CD4-positive, alpha-beta T cell (primary cell): Measurements from ENCODE around the gene MAGI1. TPM values are rescaled to one million over a fixed set of nuclear protein-coding genes. Genes with fewer than 3 reads are reported as not detected.

Experiments used
- ATAC-seq: fragments of 200-7000 bp; cut with Tn5 transposase; one replicate; pipeline ENCODE4 v1.10.0; 2022; ENCODE audit warnings: mild to moderate bottlenecking; ENCODE audit not compliant: poor library complexity
- CTCF ChIA-PET: fragments of 350-600 bp; sonication (Branson Sonifier 250); formaldehyde crosslinking; loops from one replicate; lab custom pipeline; 2021; ENCODE audit warnings: antibody characterized with exemption, inconsistent platforms; lab: Charles Lee
- POLR2A ChIA-PET: fragments of 350-600 bp; sonication (Branson Sonifier 250); formaldehyde crosslinking; loops from one replicate; lab custom pipeline; 2021; ENCODE audit warnings: antibody characterized with exemption, inconsistent platforms; lab: Charles Lee
- DNase-seq, 14 experiments: peaks; one replicate each; pipeline ENCODE4 v3.0.0-alpha.2; 2013 to 2020; ENCODE audit warnings: mixed read lengths in 2 of 14
- H3K27ac ChIP-seq, 2 donors: one replicate each; pipeline versions ENCODE4 v1.5.1 to v1.7.0; 2013; ENCODE audit warnings: low read length in 2 of 2, low read depth in 1 of 2, mild to moderate bottlenecking in 1 of 2
- H3K27me3 ChIP-seq, 2 experiments: 1 replicate in 1 of 2; 2 replicates in 1 of 2; pipeline versions ENCODE4 v1.6.1 to v1.7.0; 2013; ENCODE audit warnings: low read length in 2 of 2, control low read depth in 1 of 2, mild to moderate bottlenecking in 1 of 2, moderate library complexity in 1 of 2; ENCODE audit not compliant: insufficient read depth in 2 of 2, control insufficient read depth in 1 of 2
- H3K36me3 ChIP-seq: one replicate; pipeline ENCODE4 v1.6.1; 2013; ENCODE audit warnings: low read length, control low read depth; ENCODE audit not compliant: insufficient read depth
- H3K4me1 ChIP-seq: one replicate; pipeline ENCODE4 v1.6.1; 2013; ENCODE audit warnings: low read length, control low read depth; ENCODE audit not compliant: insufficient read depth
- H3K4me3 ChIP-seq: one replicate; pipeline ENCODE4 v1.5.1; 2013; ENCODE audit warnings: mild to moderate bottlenecking, low read length, moderate library complexity
- H3K9me3 ChIP-seq, 2 experiments: 1 replicate in 1 of 2; 2 replicates in 1 of 2; pipeline versions ENCODE4 v1.6.1 to v1.7.0; 2013; ENCODE audit warnings: low read length in 2 of 2, mild to moderate bottlenecking in 2 of 2, control low read depth in 1 of 2, moderate library complexity in 1 of 2; ENCODE audit not compliant: control insufficient read depth in 1 of 2, insufficient read depth in 1 of 2
- H3K27ac Mint-ChIP-seq: one replicate; pipeline ENCODE4 v1.8.0; 2020; ENCODE audit warnings: mixed read lengths
- H3K27me3 Mint-ChIP-seq: one replicate; pipeline ENCODE4 v1.8.0; 2021; ENCODE audit warnings: mixed read lengths
- H3K36me3 Mint-ChIP-seq: one replicate; pipeline ENCODE4 v1.8.0; 2021; ENCODE audit warnings: low read depth, mixed read lengths
- H3K4me1 Mint-ChIP-seq: one replicate; pipeline ENCODE4 v1.8.0; 2021; ENCODE audit warnings: low read depth, mixed read lengths
- H3K4me3 Mint-ChIP-seq: one replicate; pipeline ENCODE4 v1.8.0; 2020; ENCODE audit warnings: mild to moderate bottlenecking, mixed read lengths
- H3K9me3 Mint-ChIP-seq: one replicate; pipeline ENCODE4 v1.8.0; 2020; ENCODE audit warnings: mixed read lengths
- intact Hi-C, 2 experiments: fragments of 100-400 bp; cut with DNase I in 1 of 2; cut with micrococcal nuclease in 1 of 2; formaldehyde crosslinking; loops; one replicate each; pipeline versions ENCODE4 v1.15.1 to v1.9.0; 2023 to 2025; cut with DNase I, micrococcal nuclease
- total RNA-seq, 174 experiments: library from RNA in 2 of 174; stranded (reverse) in 2 of 174; gene quantifications; one replicate each; pipeline ENCODE4 v1.2.3 and lab custom pipeline; 2021 to 2026
- TF ChIP-seq, protein P1 (sequence below): fragments of 200-600 bp; IDR thresholded peaks from one replicate; pipeline ENCODE4 v1.8.0; 2022; ENCODE audit warnings: antibody characterized with exemption, mild to moderate bottlenecking

The MAGI1 gene
- total RNA-seq, 2 experiments from 2014 or later, result not detected

DNA sequence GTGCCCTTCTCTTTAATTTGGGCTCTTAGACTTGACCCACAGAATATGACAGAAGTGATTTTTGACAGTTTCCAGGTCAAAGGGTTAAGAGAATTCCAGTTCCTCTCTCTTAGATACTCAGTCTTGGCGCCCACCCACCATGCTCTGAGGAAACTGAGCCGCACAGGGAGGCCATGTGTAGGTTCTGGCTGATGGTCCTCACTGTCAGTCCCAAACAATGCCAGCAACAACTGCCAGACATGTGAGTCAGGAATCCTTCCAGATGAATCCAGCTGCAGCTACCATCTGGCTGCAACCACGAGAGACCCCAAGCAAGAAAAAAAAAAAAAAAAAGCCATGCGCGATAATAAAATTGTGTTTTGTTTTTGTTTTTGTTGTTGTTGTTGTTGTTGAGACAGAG, 326.6 kb downstream of the MAGI1 start:
- ChIA-PET CTCF (no interaction called here), POLR2A (no interaction called here)
- Mint-ChIP-seq H3K27ac (no peak overlapping the region), H3K9me3 (no peaks in the 10 kb centered on the region), H3K4me3 (no peak overlapping the region), H3K4me1 (no peaks in the 10 kb centered on the region), H3K27me3 (no peaks in the 10 kb centered on the region), H3K36me3 (no peaks in the 10 kb centered on the region)
- no peaks in the 10 kb centered on the region for H3K27me3 ChIP-seq
- no peak for DNase-seq
- TF ChIP-seq, protein P1, sequence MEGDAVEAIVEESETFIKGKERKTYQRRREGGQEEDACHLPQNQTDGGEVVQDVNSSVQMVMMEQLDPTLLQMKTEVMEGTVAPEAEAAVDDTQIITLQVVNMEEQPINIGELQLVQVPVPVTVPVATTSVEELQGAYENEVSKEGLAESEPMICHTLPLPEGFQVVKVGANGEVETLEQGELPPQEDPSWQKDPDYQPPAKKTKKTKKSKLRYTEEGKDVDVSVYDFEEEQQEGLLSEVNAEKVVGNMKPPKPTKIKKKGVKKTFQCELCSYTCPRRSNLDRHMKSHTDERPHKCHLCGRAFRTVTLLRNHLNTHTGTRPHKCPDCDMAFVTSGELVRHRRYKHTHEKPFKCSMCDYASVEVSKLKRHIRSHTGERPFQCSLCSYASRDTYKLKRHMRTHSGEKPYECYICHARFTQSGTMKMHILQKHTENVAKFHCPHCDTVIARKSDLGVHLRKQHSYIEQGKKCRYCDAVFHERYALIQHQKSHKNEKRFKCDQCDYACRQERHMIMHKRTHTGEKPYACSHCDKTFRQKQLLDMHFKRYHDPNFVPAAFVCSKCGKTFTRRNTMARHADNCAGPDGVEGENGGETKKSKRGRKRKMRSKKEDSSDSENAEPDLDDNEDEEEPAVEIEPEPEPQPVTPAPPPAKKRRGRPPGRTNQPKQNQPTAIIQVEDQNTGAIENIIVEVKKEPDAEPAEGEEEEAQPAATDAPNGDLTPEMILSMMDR, result no peak
- intact Hi-C loops, result no loop called here
- ATAC-seq, result no peak
- H3K9me3 ChIP-seq, result no peaks in the 10 kb centered on the region
- no peak overlapping the region for H3K27ac ChIP-seq
- no peaks in the 10 kb centered on the region for H3K36me3 ChIP-seq
- H3K4me1 ChIP-seq, result no peaks in the 10 kb centered on the region
- no peak overlapping the region for H3K4me3 ChIP-seq

GRCh38 chr3:65706776-65707568, 331.7 kb downstream of the MAGI1 start:
- H3K9me3 Mint-ChIP-seq, result no peaks in the 10 kb centered on the region
- Histone ChIP-seq H3K27me3 (no peaks in the 10 kb centered on the region), H3K4me3 (no peak overlapping the region), H3K9me3 (no peaks in the 10 kb centered on the region), H3K4me1 (no peaks in the 10 kb centered on the region), H3K36me3 (no peaks in the 10 kb centered on the region), H3K27ac (no peak overlapping the region)
- no peak for ATAC-seq
- CTCF ChIA-PET, result no interaction called here
- no peaks in the 10 kb centered on the region for H3K36me3 Mint-ChIP-seq
- H3K4me1 Mint-ChIP-seq, result no peaks in the 10 kb centered on the region
- TF ChIP-seq, protein P1, result no peak
- H3K27ac Mint-ChIP-seq, result no peak overlapping the region
- intact Hi-C loops, result no loop called here
- H3K27me3 Mint-ChIP-seq, result no peaks in the 10 kb centered on the region
- POLR2A ChIA-PET, result no interaction called here
- no peak overlapping the region for H3K4me3 Mint-ChIP-seq
- no peak for DNase-seq

GRCh38 chr3:65706301-65706700, 332.4 kb downstream of the MAGI1 start:
- TF ChIP-seq, protein P1, result no peak
- H3K4me3 Mint-ChIP-seq, result no peak overlapping the region
- Histone ChIP-seq H3K4me3 (no peak overlapping the region), H3K4me1 (no peaks in the 10 kb centered on the region), H3K27me3 (no peaks in the 10 kb centered on the region), H3K27ac (no peak overlapping the region), H3K9me3 (no peaks in the 10 kb centered on the region), H3K36me3 (no peaks in the 10 kb centered on the region)
- no peaks in the 10 kb centered on the region for H3K4me1 Mint-ChIP-seq
- no peaks in the 10 kb centered on the region for H3K9me3 Mint-ChIP-seq
- intact Hi-C loops, result no loop called here
- ChIA-PET CTCF (no interaction called here), POLR2A (no interaction called here)
- no peak for ATAC-seq
- no peaks in the 10 kb centered on the region for H3K27me3 Mint-ChIP-seq
- no peak overlapping the region for H3K27ac Mint-ChIP-seq
- H3K36me3 Mint-ChIP-seq, result no peaks in the 10 kb centered on the region
- DNase-seq, result no peak
